ENCODE data around the gene PPP3CA.

Gene PPP3CA

GRCh38 chr4:101339332-101339731, 8.0 kb downstream of the PPP3CA start:
- Histone ChIP-seq H3K27ac (no peak overlapping the region), H3K4me1 (ENCODE audit: low read depth, poor library complexity, severe bottlenecking) (peaks cover 69% of the 10 kb centered on the region), H2AFZ (ENCODE audit: low read depth) (no peak overlapping the region), H3K9ac (no peak overlapping the region), H3K4me3 (IDR thresholded peaks at IDR 0.05; ENCODE audit: insufficient read depth, low read depth, low read length) (no peak overlapping the region), H3K79me2 (ENCODE audit: insufficient read depth, low read depth) (peaks cover 77% of the 10 kb centered on the region), H3K27me3 (ENCODE audit: insufficient read depth, low read depth) (no peaks in the 10 kb centered on the region), H3K4me2 (no peak overlapping the region), H3K36me3 (ENCODE audit: insufficient read depth) (0 out of 2 replicates have a peak, but pooled peaks cover 3% of the 10 kb centered on the region), H4K20me1 (ENCODE audit: insufficient read depth) (peaks cover 17% of the 10 kb centered on the region; the same call in 1 of the 2 replicates)
- no peak for TF ChIP-seq CTCF (conservative IDR thresholded peaks at IDR 0.05; ENCODE audit: low read depth, low read length)

GRCh38 chr4:101337688-101338087, 9.6 kb downstream of the PPP3CA start:
- H3K4me2 ChIP-seq, result no peak overlapping the region
- TF ChIP-seq CTCF (conservative IDR thresholded peaks at IDR 0.05; ENCODE audit: low read depth, low read length), result no peak
- H4K20me1 ChIP-seq (ENCODE audit: insufficient read depth), result peaks cover 11% of the 10 kb centered on the region; the same call in 1 of the 2 replicates
- H3K9ac ChIP-seq, result no peak overlapping the region
- peaks cover 57% of the 10 kb centered on the region for H3K4me1 ChIP-seq (ENCODE audit: low read depth, poor library complexity, severe bottlenecking)
- H3K4me3 ChIP-seq (IDR thresholded peaks at IDR 0.05; ENCODE audit: insufficient read depth, low read depth, low read length), result no peak overlapping the region
- H3K27ac ChIP-seq, result no peak overlapping the region
- peaks cover 72% of the 10 kb centered on the region for H3K79me2 ChIP-seq (ENCODE audit: insufficient read depth, low read depth)
- H3K27me3 ChIP-seq (ENCODE audit: insufficient read depth, low read depth), result no peaks in the 10 kb centered on the region
- no peak overlapping the region for H2AFZ ChIP-seq (ENCODE audit: low read depth)
- 0 out of 2 replicates have a peak, but pooled peaks cover 3% of the 10 kb centered on the region for H3K36me3 ChIP-seq (ENCODE audit: insufficient read depth)

GRCh38 chr4:101334963-101335572, 12.3 kb downstream of the PPP3CA start:
- no peak overlapping the region for H3K4me3 ChIP-seq (IDR thresholded peaks at IDR 0.05; ENCODE audit: insufficient read depth, low read depth, low read length)
- H2AFZ ChIP-seq (ENCODE audit: low read depth), result no peak overlapping the region
- peak overlapping the region; percentile 3; the same call in 1 of the 2 replicates for H3K27ac ChIP-seq
- no peak overlapping the region for H3K9ac ChIP-seq
- peaks cover 60% of the 10 kb centered on the region; the same call in 1 of the 2 replicates for H3K79me2 ChIP-seq (ENCODE audit: insufficient read depth, low read depth)
- no peaks in the 10 kb centered on the region for H3K27me3 ChIP-seq (ENCODE audit: insufficient read depth, low read depth)
- H3K36me3 ChIP-seq (ENCODE audit: insufficient read depth), result no peaks in the 10 kb centered on the region
- H3K4me1 ChIP-seq (ENCODE audit: low read depth, poor library complexity, severe bottlenecking), result peaks cover 37% of the 10 kb centered on the region
- peaks cover 17% of the 10 kb centered on the region; the same call in 1 of the 2 replicates for H4K20me1 ChIP-seq (ENCODE audit: insufficient read depth)
- no peak for TF ChIP-seq CTCF (conservative IDR thresholded peaks at IDR 0.05; ENCODE audit: low read depth, low read length)
- H3K4me2 ChIP-seq, result peak overlapping the region; percentile 79

- H3K79me2 ChIP-seq (ENCODE audit: insufficient read depth, low read depth), result peaks cover 65% of the 10 kb centered on the region; the same call in 1 of the 2 replicates
- no peak for TF ChIP-seq CTCF (conservative IDR thresholded peaks at IDR 0.05; ENCODE audit: low read depth, low read length)
- no peak overlapping the region for H2AFZ ChIP-seq (ENCODE audit: low read depth)
- no peak overlapping the region for H3K4me2 ChIP-seq
- peaks cover 17% of the 10 kb centered on the region; the same call in 1 of the 2 replicates for H4K20me1 ChIP-seq (ENCODE audit: insufficient read depth)
- no peak overlapping the region for H3K4me3 ChIP-seq (IDR thresholded peaks at IDR 0.05; ENCODE audit: insufficient read depth, low read depth, low read length)
- H3K9ac ChIP-seq, result no peak overlapping the region
- no peaks in the 10 kb centered on the region for H3K27me3 ChIP-seq (ENCODE audit: insufficient read depth, low read depth)
- no peak overlapping the region for H3K27ac ChIP-seq
- no peaks in the 10 kb centered on the region for H3K36me3 ChIP-seq (ENCODE audit: insufficient read depth)
- H3K4me1 ChIP-seq (ENCODE audit: low read depth, poor library complexity, severe bottlenecking), result peaks cover 49% of the 10 kb centered on the region
These were observed 14.9 kb downstream of the PPP3CA start for GRCh38 chr4:101332424-101332823.

Measured in KMS-11 (cell line).